HCT116 (cell line): ENCODE measurements around the gene CAMTA2. TPM values are rescaled to one million over a fixed set of nuclear protein-coding genes. Genes with fewer than 3 reads are reported as not detected.

ENCODE experiments used
- ATAC-seq: fragments of 200-7000 bp; cut with Tn5 transposase; 2 replicates; pipeline ENCODE4 v1.9.1; 2020; ENCODE audit warnings: mild to moderate bottlenecking, moderate library complexity
- BruUV-seq: library from RNA; stranded (reverse); fragments of 400-500 nt; replicated peaks from 2 replicates; lab custom pipeline; 2021; lab: Mats Ljungman, UMichigan
- CTCF ChIA-PET: fragments of 300-600 bp; sonication (Branson Sonifier 250); formaldehyde crosslinking; loops from one replicate; lab custom pipeline; 2021; ENCODE audit warnings: antibody characterized with exemption; lab: Charles Lee
- POLR2A ChIA-PET: fragments of 300-600, 350-600 bp; sonication (Branson Sonifier 250); formaldehyde crosslinking; loops from one replicate; lab custom pipeline; 2021; ENCODE audit warnings: antibody characterized with exemption; lab: Charles Lee
- RAD21 ChIA-PET, 2 experiments: fragments of 300-600 bp; sonication (Branson Sonifier 250); formaldehyde crosslinking; loops; one replicate each; lab custom pipeline; 2023; ENCODE audit warnings: low total read pairs in 2 of 2; ENCODE audit not compliant: uncharacterized antibody in 2 of 2, unreplicated experiment in 2 of 2, low non-redundant PET in 1 of 2; lab: Charles Lee
- DNase-seq: peaks from one replicate; pipeline ENCODE4 v3.0.0-alpha.2; 2010; ENCODE audit warnings: low read depth, low spot score
- H2AFZ ChIP-seq: fragments of 200-600 bp; shearing (Covaris generic), sonication (generic); 2 replicates; pipeline ENCODE4 v1.6.1; 2017; ENCODE audit warnings: low read depth, mixed run types, mixed read lengths, antibody characterized with exemption, low read length; ENCODE audit not compliant: poor library complexity, severe bottlenecking
- H3K27ac ChIP-seq: 2 replicates; pipeline ENCODE4 v1.5.1; 2012; ENCODE audit warnings: low read depth, low read length
- H3K27me3 ChIP-seq: fragments of 200-600 bp; sonication (generic); 2 replicates; pipeline ENCODE4 v1.6.1; 2016; ENCODE audit warnings: mixed run types, low read length, mixed read lengths; ENCODE audit not compliant: insufficient read depth
- H3K36me3 ChIP-seq, 2 experiments: fragments of 200-500 bp in 1 of 2; fragments of 200-600 bp in 1 of 2; sonication (Bioruptor generic) in 1 of 2; sonication (generic) in 1 of 2; 2 replicates each; pipeline versions ENCODE4 v1.5.1 to v1.6.1; 2014 to 2016; ENCODE audit warnings: low read length in 2 of 2, inconsistent platforms in 1 of 2, mixed read lengths in 1 of 2, mixed run types in 1 of 2; ENCODE audit not compliant: insufficient read depth in 2 of 2, control insufficient read depth in 1 of 2
- H3K4me1 ChIP-seq, 2 experiments: fragments of 200-600 bp in 1 of 2; sonication (generic) in 1 of 2; 2 replicates each; pipeline versions ENCODE4 v1.5.1 to v1.6.1; 2012 to 2017; ENCODE audit warnings: low read length in 2 of 2, inconsistent platforms in 1 of 2, mild to moderate bottlenecking in 1 of 2, mixed read lengths in 1 of 2, mixed run types in 1 of 2, moderate library complexity in 1 of 2; ENCODE audit not compliant: insufficient read depth in 2 of 2, control insufficient read depth in 1 of 2
- H3K4me2 ChIP-seq: fragments of 200-600 bp; sonication (generic); 2 replicates; pipeline ENCODE4 v1.6.1; 2017; ENCODE audit warnings: mixed run types, low read length, mixed read lengths
- H3K4me3 ChIP-seq, 2 experiments: fragments of 200-600 bp in 1 of 2; sonication (generic) in 1 of 2; replicated peaks in 1 of 2; 2 replicates each; pipeline ENCODE4 v1.5.1; 2011 to 2016; ENCODE audit warnings: low read length in 2 of 2, control low read depth in 1 of 2, low read depth in 1 of 2, mild to moderate bottlenecking in 1 of 2, mixed read lengths in 1 of 2, mixed run types in 1 of 2
- H3K79me2 ChIP-seq: fragments of 200-600 bp; sonication (generic); 2 replicates; pipeline ENCODE4 v1.6.1; 2017; ENCODE audit warnings: mild to moderate bottlenecking, mixed run types, low read length, moderate library complexity, mixed read lengths; ENCODE audit not compliant: insufficient read depth
- H3K9ac ChIP-seq: fragments of 200-600 bp; sonication (generic); 2 replicates; pipeline ENCODE4 v1.6.1; 2016; ENCODE audit warnings: low read length, mixed read lengths
- H3K9me2 ChIP-seq: fragments of 200-600 bp; sonication (generic), shearing (Covaris generic); 2 replicates; pipeline ENCODE4 v1.6.1; 2017; ENCODE audit warnings: mixed run types, mild to moderate bottlenecking, moderate library complexity; ENCODE audit not compliant: insufficient read depth
- H3K9me3 ChIP-seq, 2 experiments: fragments of 200-500 bp in 1 of 2; fragments of 200-600 bp in 1 of 2; sonication (Bioruptor generic) in 1 of 2; sonication (generic) in 1 of 2; 2 replicates each; pipeline ENCODE4 v1.6.1; 2014 to 2017; ENCODE audit warnings: low read length in 2 of 2, mixed read lengths in 2 of 2, inconsistent platforms in 1 of 2, low read depth in 1 of 2, mild to moderate bottlenecking in 1 of 2, mixed run types in 1 of 2, moderate library complexity in 1 of 2; ENCODE audit not compliant: control insufficient read depth in 1 of 2, insufficient read depth in 1 of 2
- H4K20me1 ChIP-seq: fragments of 200-600 bp; sonication (generic), shearing (Covaris generic); 2 replicates; pipeline ENCODE4 v1.6.1; 2017; ENCODE audit warnings: mixed run types, mild to moderate bottlenecking, moderate library complexity; ENCODE audit not compliant: insufficient read depth
- ATF3 ChIP-seq: IDR thresholded peaks from 2 replicates; pipeline ENCODE4 v1.6.1; 2012
- CBX3 ChIP-seq: IDR thresholded peaks from 2 replicates; pipeline ENCODE4 v1.6.1; 2012; ENCODE audit warnings: low read depth
- EGR1 ChIP-seq: IDR thresholded peaks from 2 replicates; pipeline ENCODE4 v1.6.1; 2012; ENCODE audit warnings: low read depth
- EZH2phosphoT487 ChIP-seq: fragments of 200-600 bp; IDR thresholded peaks from 2 replicates; pipeline ENCODE4 v1.6.1; 2018; ENCODE audit warnings: antibody characterized with exemption, borderline replicate concordance
- FOSL1 ChIP-seq: IDR thresholded peaks from 2 replicates; pipeline ENCODE4 v1.6.1; 2012; ENCODE audit warnings: low read depth
- POLR2A ChIP-seq: IDR thresholded peaks from 2 replicates; pipeline ENCODE4 v1.7.0; 2011; ENCODE audit warnings: borderline replicate concordance; ENCODE audit not compliant: insufficient read depth, insufficient read length; ENCODE audit errors: extremely low read depth
- SIN3A ChIP-seq: IDR thresholded peaks from 2 replicates; pipeline ENCODE4 v1.6.1; 2012; ENCODE audit warnings: low read depth
- SRF ChIP-seq: IDR thresholded peaks from 2 replicates; pipeline ENCODE4 v1.6.1; 2012; ENCODE audit warnings: low read depth
- TCF7L2 ChIP-seq: IDR thresholded peaks from 2 replicates; pipeline ENCODE4 v1.7.0; 2011; ENCODE audit warnings: borderline replicate concordance, inconsistent platforms; ENCODE audit not compliant: insufficient read depth, insufficient read length; ENCODE audit errors: extremely low read depth
- YY1 ChIP-seq: IDR thresholded peaks from 2 replicates; pipeline ENCODE4 v1.6.1; 2011; ENCODE audit warnings: low read length, low read depth, moderate library complexity, mild to moderate bottlenecking; ENCODE audit not compliant: insufficient replicate concordance; ENCODE audit errors: extremely low read depth
- ZBTB33 ChIP-seq: IDR thresholded peaks from 2 replicates; pipeline ENCODE4 v1.6.1; 2011; ENCODE audit warnings: mild to moderate bottlenecking, low read length, moderate library complexity; ENCODE audit not compliant: insufficient replicate concordance; ENCODE audit errors: extremely low read depth
- ZFX ChIP-seq: fragments of 450-650 bp; IDR thresholded peaks from 2 replicates; pipeline ENCODE4 v1.6.1; 2017
- intact Hi-C: fragments of 100-400 bp; cut with micrococcal nuclease; formaldehyde crosslinking; loops from 2 replicates; pipeline ENCODE4 v1.10.0; 2022
- total RNA-seq: library from RNA; stranded (reverse); gene quantifications from one replicate; pipeline ENCODE4 v1.2.1, GENCODE V29; 2021; ENCODE audit not compliant: unreplicated experiment

Gene CAMTA2
- total RNA-seq, 1 experiment from 2014 or later, result 37.8 TPM

GRCh38 chr17:4935650-4936049 lies 51.8 kb downstream of the CAMTA2 start:
- ChIA-PET CTCF (no interaction called here), RAD21 (no interaction called here), POLR2A (no interaction called here)
- intact Hi-C loops, result loop anchor here (2.0 kb wide), 1 partner anchor 15 kb away; no protein-coding TSS in a partner anchor
- no peaks in the 10 kb centered on the region for H3K9me2 ChIP-seq
- no peaks in the 10 kb centered on the region for H3K27me3 ChIP-seq
- no peak overlapping the region for H3K27ac ChIP-seq
- H3K9ac ChIP-seq, result no peak overlapping the region
- H3K4me2 ChIP-seq, result no peak overlapping the region
- ATAC-seq (no peak), DNase-seq (no peak)
- H3K79me2 ChIP-seq, result peaks cover 22% of the 10 kb centered on the region
- H4K20me1 ChIP-seq, result no peaks in the 10 kb centered on the region
- no peak overlapping the region for H2AFZ ChIP-seq
- H3K36me3 ChIP-seq, result peaks cover 0 to 17% of the 10 kb centered on the region in 2 experiments; a peak in 1 of 4 replicates
- H3K4me1 ChIP-seq, result peaks cover 9 to 22% of the 10 kb centered on the region in 2 experiments
- H3K9me3 ChIP-seq, result no peaks in the 10 kb centered on the region
- no peak for TF ChIP-seq YY1
- TF ChIP-seq ZBTB33, result no peak
- TF ChIP-seq ZFX, result no peak
- TF ChIP-seq EZH2phosphoT487, result no peak
- TF ChIP-seq POLR2A, result no peak
- no peak for TF ChIP-seq SIN3A
- TF ChIP-seq FOSL1, result no peak
- no peak for TF ChIP-seq TCF7L2
- TF ChIP-seq ATF3, result no peak
- TF ChIP-seq EGR1, result no peak
- no peak for TF ChIP-seq SRF
- no peak for TF ChIP-seq CBX3
- no TSS peak for BruUV-seq
- H3K4me3 ChIP-seq, result no peak overlapping the region
